Measurements from ENCODE around the gene GIT2.

GIT2 gene

GRCh38 chr12:110029290-110029815 is 33.2 kb upstream of the GIT2 start:
- ChIA-PET POLR2A (no interaction called here), CTCF (no interaction called here)
- no peak for DNase-seq (ENCODE audit: extremely low spot score)
- TF ChIP-seq SP1 (IDR thresholded peaks at IDR 0.05), result no peak

- ChIA-PET CTCF (interaction anchor here (0.7 kb wide), 1 partner anchor 183 kb away, joined by 3 read pairs; no protein-coding TSS in a partner anchor), POLR2A (interaction anchor here (1.0 kb wide), 1 partner anchor 30 kb away, joined by 3 read pairs; no protein-coding TSS in a partner anchor)
- no peak for DNase-seq (ENCODE audit: extremely low spot score)
- TF ChIP-seq FOXA1 (IDR thresholded peaks at IDR 0.05) (no peak), FOXM1 (IDR thresholded peaks at IDR 0.05; ENCODE audit: borderline replicate concordance) (no peak), ZNF384 (IDR thresholded peaks at IDR 0.05) (no peak), HDGF (IDR thresholded peaks at IDR 0.05; ENCODE audit: borderline replicate concordance) (no peak), CTBP1 (IDR thresholded peaks at IDR 0.05; ENCODE audit: borderline replicate concordance) (no peak), PKNOX1 (IDR thresholded peaks at IDR 0.05) (no peak), LEF1 (IDR thresholded peaks at IDR 0.05; ENCODE audit: borderline replicate concordance) (no peak), BHLHE40 (IDR thresholded peaks at IDR 0.05; ENCODE audit: borderline replicate concordance) (no peak), FOXK2 (IDR thresholded peaks at IDR 0.05) (no peak), SUZ12 (IDR thresholded peaks at IDR 0.05) (no peak), ARNT (IDR thresholded peaks at IDR 0.05) (no peak), L3MBTL2 (conservative IDR thresholded peaks at IDR 0.05) (no peak), SP1 (IDR thresholded peaks at IDR 0.05) (no peak)
Observed at GRCh38 chr12:110028323-110028722, 32.2 kb upstream of the GIT2 start.

- DNase-seq (ENCODE audit: extremely low spot score), result no peak
- CTCF ChIA-PET, result interaction anchor here (0.8 kb wide), 2 partner anchors 14 to 16 kb away, joined by 4 to 6 read pairs; no protein-coding TSS in a partner anchor
- POLR2A ChIA-PET, result no interaction called here
- TF ChIP-seq FOXM1 (IDR thresholded peaks at IDR 0.05; ENCODE audit: borderline replicate concordance) (no peak), ARNT (IDR thresholded peaks at IDR 0.05) (no peak), BHLHE40 (IDR thresholded peaks at IDR 0.05; ENCODE audit: borderline replicate concordance) (no peak), TARDBP (IDR thresholded peaks at IDR 0.05) (no peak), SP1 (IDR thresholded peaks at IDR 0.05) (no peak)
Observed at GRCh38 chr12:110024051-110024450, 27.9 kb upstream of the GIT2 start.

- POLR2A ChIA-PET, result interaction anchor here (1.3 kb wide), 1 partner anchor 25 kb away, joined by 6 read pairs; the partner anchor contains the start of gene C12orf76
- CTCF ChIA-PET, result interaction anchor here (0.8 to 1.0 kb wide), 2 partner anchors 9 to 14 kb away, joined by 3 to 6 read pairs; no protein-coding TSS in a partner anchor
- no peak for TF ChIP-seq ARNT (IDR thresholded peaks at IDR 0.05)
- TF ChIP-seq FOXM1 (IDR thresholded peaks at IDR 0.05; ENCODE audit: borderline replicate concordance), result no peak
- no peak for TF ChIP-seq SUZ12 (IDR thresholded peaks at IDR 0.05)
- no peak for TF ChIP-seq ZNF384 (IDR thresholded peaks at IDR 0.05)
- no peak for TF ChIP-seq BHLHE40 (IDR thresholded peaks at IDR 0.05; ENCODE audit: borderline replicate concordance)
- no peak for TF ChIP-seq TARDBP (IDR thresholded peaks at IDR 0.05)
- TF ChIP-seq SP1 (IDR thresholded peaks at IDR 0.05), result no peak
- no peak for TF ChIP-seq L3MBTL2 (conservative IDR thresholded peaks at IDR 0.05)
- no peak for TF ChIP-seq LEF1 (IDR thresholded peaks at IDR 0.05; ENCODE audit: borderline replicate concordance)
- no peak for TF ChIP-seq FOXA1 (IDR thresholded peaks at IDR 0.05)
- TF ChIP-seq HDGF (IDR thresholded peaks at IDR 0.05; ENCODE audit: borderline replicate concordance), result no peak
- no peak for TF ChIP-seq ELF4 (IDR thresholded peaks at IDR 0.05)
- TF ChIP-seq PKNOX1 (IDR thresholded peaks at IDR 0.05), result no peak
- TF ChIP-seq NFRKB (IDR thresholded peaks at IDR 0.05), result no peak
- TF ChIP-seq CTBP1 (IDR thresholded peaks at IDR 0.05; ENCODE audit: borderline replicate concordance), result no peak
- TF ChIP-seq FOXK2 (IDR thresholded peaks at IDR 0.05), result no peak
- DNase-seq (ENCODE audit: extremely low spot score), result no peak
Observed at GRCh38 chr12:110023059-110023980, 27.2 kb upstream of the GIT2 start.

- no peak for DNase-seq (ENCODE audit: extremely low spot score)
- POLR2A ChIA-PET, result no interaction called here
- CTCF ChIA-PET, result no interaction called here
Observed at GRCh38 chr12:110020956-110021355, 24.8 kb upstream of the GIT2 start.

GRCh38 chr12:110015132-110015531 is 19.0 kb upstream of the GIT2 start:
- ChIA-PET POLR2A (no interaction called here), CTCF (no interaction called here)
- DNase-seq (ENCODE audit: extremely low spot score), result no peak
- TF ChIP-seq ELF4 (IDR thresholded peaks at IDR 0.05), result no peak
- TF ChIP-seq L3MBTL2 (conservative IDR thresholded peaks at IDR 0.05), result no peak
- TF ChIP-seq SUZ12 (IDR thresholded peaks at IDR 0.05), result no peak
- TF ChIP-seq ZNF384 (IDR thresholded peaks at IDR 0.05), result no peak
- TF ChIP-seq HDGF (IDR thresholded peaks at IDR 0.05; ENCODE audit: borderline replicate concordance), result no peak
- no peak for TF ChIP-seq FOXK2 (IDR thresholded peaks at IDR 0.05)
- no peak for TF ChIP-seq PKNOX1 (IDR thresholded peaks at IDR 0.05)
- TF ChIP-seq LEF1 (IDR thresholded peaks at IDR 0.05; ENCODE audit: borderline replicate concordance), result no peak

More at GRCh38 chr12:110020956-110021355, 24.8 kb upstream of the GIT2 start:
- TF ChIP-seq CTBP1 (IDR thresholded peaks at IDR 0.05; ENCODE audit: borderline replicate concordance), result no peak
- TF ChIP-seq HDGF (IDR thresholded peaks at IDR 0.05; ENCODE audit: borderline replicate concordance), result no peak
- no peak for TF ChIP-seq SP1 (IDR thresholded peaks at IDR 0.05)
- TF ChIP-seq FOXK2 (IDR thresholded peaks at IDR 0.05), result no peak
- no peak for TF ChIP-seq ELF4 (IDR thresholded peaks at IDR 0.05)
- no peak for TF ChIP-seq NFRKB (IDR thresholded peaks at IDR 0.05)

Data from HEK293T (cell line).